Measurements from ENCODE around the gene TRIM72.
"Not testable (repeated sequence)": the region's sequence is repeated elsewhere in the genome, so short reads cannot be mapped to it uniquely, and the experiment has no call there.

Gene TRIM72

GRCh38 chr16:31260136-31260931 lies 46.4 kb downstream of the TRIM72 start:
- no peak for DNase-seq

- DNase-seq, result no peak
Measured at GRCh38 chr16:31262084-31262483, 48.2 kb downstream of the TRIM72 start.

- DNase-seq, result no peak
Measured at GRCh38 chr16:31265329-31266245, 51.7 kb downstream of the TRIM72 start.

- DNase-seq, result no peak
Measured at GRCh38 chr16:31267332-31268032, 53.6 kb downstream of the TRIM72 start.

DNA sequence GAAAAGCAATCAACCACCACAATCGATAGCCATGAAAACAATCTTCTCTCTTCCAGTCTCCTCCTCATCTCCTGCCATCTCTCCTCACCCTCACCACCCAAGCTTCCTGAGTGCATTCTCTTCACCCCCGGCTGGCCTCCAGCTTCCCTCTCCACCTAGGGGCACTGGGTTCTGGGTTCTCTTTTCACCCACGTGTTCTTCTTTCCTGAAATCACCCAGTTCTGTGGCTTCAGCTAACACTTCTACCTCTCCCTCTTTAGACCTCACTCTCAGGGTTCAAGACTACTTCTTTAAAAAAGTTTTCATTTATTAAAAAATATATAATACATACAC lies 54.1 kb downstream of the TRIM72 start:
- DNase-seq, result no peak

DNA sequence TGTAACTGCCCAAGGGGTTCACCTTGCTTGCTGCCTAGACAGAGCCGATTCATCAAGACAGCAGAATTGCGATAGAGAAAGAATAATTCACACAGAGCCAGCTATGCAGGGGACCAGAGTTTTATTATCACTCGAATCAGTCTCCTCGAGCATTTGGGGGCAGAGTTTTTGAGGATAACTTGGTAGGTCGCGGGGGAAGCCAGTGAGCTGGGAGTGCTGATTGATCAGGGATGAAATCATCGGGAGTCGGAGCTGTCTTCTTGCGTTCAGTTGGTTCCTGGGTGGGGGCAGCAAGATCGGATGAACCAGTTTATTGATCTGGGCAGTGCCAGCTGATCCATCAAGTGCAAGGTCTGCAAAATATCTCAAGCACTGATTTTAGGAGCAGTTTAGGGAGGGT lies 55.0 kb downstream of the TRIM72 start:
- no peak for DNase-seq

DNA sequence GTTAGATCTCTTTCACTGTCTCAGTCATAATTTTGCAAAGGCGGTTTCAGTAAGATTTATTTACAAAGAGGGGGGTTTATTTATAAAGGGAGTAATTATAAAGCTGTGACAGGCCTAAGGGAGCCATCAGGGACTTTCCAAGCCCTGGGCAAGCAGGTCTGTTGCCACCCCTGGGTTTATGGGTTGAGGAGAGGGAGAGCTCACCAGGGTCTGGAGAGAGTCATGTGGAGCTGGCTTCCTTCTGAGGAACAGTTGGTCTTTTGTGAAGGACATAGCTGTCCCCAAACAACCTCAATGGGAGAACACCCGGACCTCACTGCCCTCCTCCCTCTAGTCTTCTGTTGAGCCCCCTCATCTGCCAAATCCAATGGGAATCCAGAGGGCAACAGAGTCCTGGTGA lies 55.6 kb downstream of the TRIM72 start:
- no peak for DNase-seq

DNA sequence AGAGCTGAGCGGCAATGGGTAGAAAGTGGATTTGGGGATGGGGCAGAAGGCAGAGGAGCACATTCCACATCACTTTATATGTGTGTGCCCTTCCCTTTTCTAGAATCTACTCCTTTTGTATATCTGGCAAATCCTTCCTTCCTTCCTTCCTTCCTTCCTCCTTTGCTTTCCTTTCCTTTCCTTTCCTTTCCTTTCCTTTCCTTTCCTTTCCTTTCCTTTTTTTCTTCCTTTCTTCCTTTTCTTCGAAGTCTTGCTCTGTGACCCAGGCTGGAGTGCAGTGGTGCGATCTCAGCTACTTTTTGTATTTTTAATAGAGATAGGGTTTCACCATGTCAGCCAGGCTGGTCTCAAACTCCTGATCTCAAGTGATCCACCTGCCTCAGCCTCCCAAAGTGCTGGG lies 56.1 kb downstream of the TRIM72 start:
- DNase-seq, result not testable (repeated sequence)

DNA sequence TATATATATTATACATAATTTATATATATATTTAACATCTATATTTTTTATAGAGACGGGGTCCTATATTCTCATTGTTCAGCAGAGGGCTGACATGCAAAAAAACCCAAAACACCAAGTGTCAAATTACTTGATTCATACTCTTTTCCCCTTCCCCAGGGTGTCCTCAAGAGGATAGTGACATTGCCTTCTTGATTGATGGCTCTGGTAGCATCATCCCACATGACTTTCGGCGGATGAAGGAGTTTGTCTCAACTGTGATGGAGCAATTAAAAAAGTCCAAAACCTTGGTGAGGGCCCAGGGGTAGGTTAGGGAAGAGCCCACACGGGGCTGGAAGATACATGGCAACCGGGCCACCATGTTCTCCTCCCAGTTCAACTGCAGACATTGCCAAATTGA lies 56.9 kb downstream of the TRIM72 start:
- no peak for DNase-seq

GRCh38 chr16:31271621-31272190 lies 57.8 kb downstream of the TRIM72 start:
- DNase-seq, result no peak

GRCh38 chr16:31273187-31273586 lies 59.3 kb downstream of the TRIM72 start:
- no peak for DNase-seq

GRCh38 chr16:31273676-31274075 lies 59.8 kb downstream of the TRIM72 start:
- no peak for DNase-seq

- DNase-seq, result no peak
Measured at GRCh38 chr16:31274831-31275816, 61.2 kb downstream of the TRIM72 start.

- no peak for DNase-seq
Measured at GRCh38 chr16:31276600-31276999, 62.7 kb downstream of the TRIM72 start.

DNA sequence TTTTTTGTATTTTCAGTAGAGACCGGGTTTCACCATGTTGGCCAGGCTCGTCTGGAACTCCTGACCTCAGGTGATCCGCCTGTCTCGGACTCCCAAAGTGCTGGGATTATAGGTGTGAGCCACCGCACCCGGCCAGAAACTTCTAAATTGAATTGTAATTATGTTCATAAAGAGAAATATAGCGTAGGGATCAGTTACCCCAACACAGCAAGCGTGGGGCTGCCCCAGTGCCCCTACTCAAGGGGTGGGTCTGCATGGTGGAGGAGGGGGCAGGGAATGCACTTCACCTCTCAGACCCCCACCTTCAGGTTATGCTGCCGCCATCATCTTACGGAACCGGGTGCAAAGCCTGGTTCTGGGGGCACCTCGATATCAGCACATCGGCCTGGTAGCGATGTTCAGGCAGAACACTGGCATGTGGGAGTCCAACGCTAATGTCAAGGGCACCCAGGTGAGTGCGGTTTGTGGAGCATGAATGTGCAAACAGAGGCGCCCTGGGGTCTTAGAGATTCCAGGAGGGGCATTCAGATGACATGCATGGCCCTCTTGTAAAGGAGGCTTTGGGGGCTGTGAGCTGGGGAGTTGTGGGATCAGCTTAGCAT lies 63.8 kb downstream of the TRIM72 start:
- DNase-seq, result no peak

DNA sequence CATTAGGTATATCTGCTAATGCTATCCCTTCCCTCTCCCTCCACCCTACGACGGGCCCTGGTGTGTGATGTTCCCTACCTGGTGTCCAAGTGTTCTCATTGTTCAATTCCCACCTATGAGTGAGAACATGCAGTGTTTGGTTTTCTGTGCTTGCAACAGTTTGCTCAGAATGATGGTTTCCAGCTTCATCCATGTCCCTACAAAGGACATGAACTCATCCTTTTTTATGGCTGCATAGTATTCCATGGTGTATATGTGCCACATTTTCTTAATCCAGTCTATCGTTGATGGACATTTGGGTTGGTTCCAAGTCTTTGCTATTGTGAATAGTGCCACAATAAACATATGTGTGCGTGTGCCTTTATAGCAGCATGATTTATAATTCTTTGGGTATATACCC lies 64.9 kb downstream of the TRIM72 start:
- not testable (repeated sequence) for DNase-seq

Measured in left hindlimb (tissue), 1 donor.